ENCODE measurements around the gene ARHGEF37.

ARHGEF37 gene

GRCh38 chr5:149629421-149629820, 48.1 kb downstream of the ARHGEF37 start:
- no peak for DNase-seq (ENCODE audit: low spot score)

GRCh38 chr5:149630337-149630736, 49.0 kb downstream of the ARHGEF37 start:
- DNase-seq (ENCODE audit: low spot score): no peak

- no peak for DNase-seq (ENCODE audit: low spot score)
These were observed 50.2 kb downstream of the ARHGEF37 start for GRCh38 chr5:149631506-149631905.

GRCh38 chr5:149632311-149633251, 51.3 kb downstream of the ARHGEF37 start:
- peak; percentile 94 for DNase-seq (ENCODE audit: low spot score)

- DNase-seq (ENCODE audit: low spot score): peak; percentile 85
These were observed 52.4 kb downstream of the ARHGEF37 start for GRCh38 chr5:149633476-149634350.

GRCh38 chr5:149635394-149635793, 54.1 kb downstream of the ARHGEF37 start:
- DNase-seq (ENCODE audit: low spot score): no peak

GRCh38 chr5:149636191-149636860, 55.0 kb downstream of the ARHGEF37 start:
- no peak for DNase-seq (ENCODE audit: low spot score)

- peak; percentile 67 for DNase-seq (ENCODE audit: low spot score)
These were observed 55.6 kb downstream of the ARHGEF37 start for GRCh38 chr5:149636861-149637246.

- DNase-seq (ENCODE audit: low spot score): no peak
These were observed 56.8 kb downstream of the ARHGEF37 start for GRCh38 chr5:149638136-149638535.

- DNase-seq (ENCODE audit: low spot score): no peak
These were observed 57.4 kb downstream of the ARHGEF37 start for GRCh38 chr5:149638546-149639241.

- DNase-seq (ENCODE audit: low spot score): no peak
These were observed 58.4 kb downstream of the ARHGEF37 start for GRCh38 chr5:149639737-149640136.

- no peak for DNase-seq (ENCODE audit: low spot score)
These were observed 59.2 kb downstream of the ARHGEF37 start for GRCh38 chr5:149640350-149640999.

GRCh38 chr5:149641000-149641576, 59.8 kb downstream of the ARHGEF37 start:
- no peak for DNase-seq (ENCODE audit: low spot score)

GRCh38 chr5:149641600-149641999, 60.3 kb downstream of the ARHGEF37 start:
- DNase-seq (ENCODE audit: low spot score): no peak

- DNase-seq (ENCODE audit: low spot score): no peak
These were observed 62.5 kb downstream of the ARHGEF37 start for GRCh38 chr5:149643781-149644180.

- no peak for DNase-seq (ENCODE audit: low spot score)
These were observed 63.3 kb downstream of the ARHGEF37 start for GRCh38 chr5:149644629-149645028.

GRCh38 chr5:149645236-149645635, 63.9 kb downstream of the ARHGEF37 start:
- no peak for DNase-seq (ENCODE audit: low spot score)

GRCh38 chr5:149645725-149646124, 64.4 kb downstream of the ARHGEF37 start:
- DNase-seq (ENCODE audit: low spot score): no peak

GRCh38 chr5:149646564-149646963, 65.3 kb downstream of the ARHGEF37 start:
- DNase-seq (ENCODE audit: low spot score): peak; percentile 70

- DNase-seq (ENCODE audit: low spot score): no peak
These were observed 66.0 kb downstream of the ARHGEF37 start for GRCh38 chr5:149647334-149647733.
